GM12865 (cell line): ENCODE measurements around the gene DHX57.

Experiments used
- DNase-seq: peaks from one replicate; pipeline ENCODE4 v3.0.0; 2010; ENCODE audit warnings: low read depth
- H3K4me3 ChIP-seq: 2 replicates; pipeline ENCODE4 v1.5.1; 2011; ENCODE audit warnings: mild to moderate bottlenecking, low read depth, low read length, control low read depth
- CTCF ChIP-seq: IDR thresholded peaks from 2 replicates; pipeline ENCODE4 v1.5.1; 2011; ENCODE audit warnings: low read length, control low read depth, low read depth, inconsistent platforms; ENCODE audit not compliant: insufficient read depth; ENCODE audit errors: missing control alignments

Gene DHX57

DNA sequence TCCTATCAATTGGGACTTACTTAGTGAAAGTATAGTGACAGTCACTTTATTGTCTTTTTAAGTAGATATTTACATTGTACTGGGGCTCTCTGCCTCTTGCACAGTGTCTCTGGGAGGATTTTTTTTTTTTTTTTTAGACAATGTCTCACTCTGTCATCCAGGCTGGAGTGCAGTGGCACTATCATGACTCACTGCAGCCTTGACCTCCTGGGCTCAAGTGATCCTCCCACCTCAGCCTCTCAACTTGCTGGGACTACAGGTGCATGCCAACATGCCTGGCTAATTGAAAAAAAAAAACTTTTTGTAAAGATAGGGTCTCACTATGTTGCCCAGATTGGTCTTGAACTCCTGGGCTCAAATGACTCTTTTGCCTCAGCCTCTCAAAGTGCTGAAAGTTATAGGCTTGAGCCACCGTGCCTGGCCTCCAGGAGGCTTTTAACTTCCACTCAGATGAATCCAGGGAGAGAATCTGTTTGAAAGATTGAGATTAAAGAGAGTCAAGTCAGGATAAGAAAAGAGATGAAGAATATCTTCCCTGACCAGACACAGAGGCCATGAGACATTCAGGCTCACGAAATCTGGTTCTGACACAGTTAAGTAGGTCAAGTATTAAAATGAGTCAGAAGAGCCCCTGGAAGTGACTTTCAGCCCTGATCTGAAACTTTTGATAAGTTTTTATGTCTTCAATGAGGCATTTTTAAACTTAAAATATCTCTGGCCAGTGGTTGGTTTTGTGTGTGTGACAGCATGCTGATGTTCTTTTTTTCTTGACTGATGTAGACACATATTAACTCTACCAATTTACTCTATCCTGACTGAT lies 32.2 kb upstream of the DHX57 start:
- H3K4me3 ChIP-seq = no peak overlapping the region
- peak; percentile 89 for DNase-seq
- no peak for TF ChIP-seq CTCF

DNA sequence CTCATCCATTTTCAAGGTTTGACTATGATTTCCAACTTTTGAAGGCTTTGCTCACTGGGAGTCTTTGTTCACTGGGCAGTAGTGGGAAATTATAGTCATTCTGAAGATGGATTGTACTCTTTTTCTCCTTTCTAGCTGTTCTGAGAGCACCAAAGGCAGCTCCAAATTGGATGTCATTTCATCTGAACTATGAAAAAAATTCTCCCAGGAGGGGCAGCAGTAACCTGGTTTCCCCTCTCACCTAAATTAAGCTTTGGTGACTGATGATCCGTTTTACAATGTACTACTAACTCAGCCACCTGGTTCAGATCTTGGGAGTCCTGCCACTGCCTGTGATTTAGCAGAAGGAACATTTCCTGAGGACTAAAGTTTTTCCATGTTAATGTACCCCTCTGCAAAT lies 31.5 kb upstream of the DHX57 start:
- TF ChIP-seq CTCF = no peak
- DNase-seq = no peak
- no peak overlapping the region for H3K4me3 ChIP-seq

DNA sequence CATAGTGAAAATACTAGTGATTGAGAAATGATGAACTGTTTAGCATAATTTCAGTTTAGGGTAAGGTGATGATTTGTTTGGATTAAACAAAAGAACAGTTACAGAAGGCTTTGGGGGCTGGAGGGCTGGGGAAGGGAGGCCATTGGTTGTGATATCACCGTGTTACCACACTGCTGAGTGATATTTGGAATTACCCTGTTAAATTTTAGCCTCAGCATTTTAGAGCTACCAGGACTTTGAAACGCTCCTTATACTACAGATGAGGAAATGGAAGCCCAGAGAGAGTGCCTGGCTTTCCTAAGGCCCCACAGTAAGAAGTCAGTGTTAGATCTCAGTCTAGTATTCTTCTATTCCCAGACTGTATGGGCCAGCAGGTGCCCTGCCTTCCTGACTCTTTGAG lies 29.5 kb upstream of the DHX57 start:
- TF ChIP-seq CTCF = no peak
- H3K4me3 ChIP-seq = no peak overlapping the region
- no peak for DNase-seq

DNA sequence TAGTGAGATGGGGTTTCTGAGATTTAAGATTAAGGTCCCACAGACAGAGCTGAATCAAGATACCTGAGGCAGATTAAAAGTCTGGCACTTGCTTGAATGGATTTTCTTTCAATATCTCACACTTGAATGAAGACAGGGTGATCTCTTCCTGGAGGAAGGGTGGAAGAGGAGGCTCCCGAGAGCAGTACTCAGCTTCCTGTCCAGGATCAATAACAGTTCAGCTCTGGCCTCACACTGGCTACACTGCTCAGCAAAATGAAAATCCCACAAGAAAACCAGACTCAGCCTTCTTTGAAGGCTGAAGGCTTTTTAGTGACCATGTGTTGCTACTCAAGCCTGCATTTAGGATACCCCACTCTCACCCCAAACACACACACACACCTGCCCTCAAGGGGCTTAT lies 25.0 kb upstream of the DHX57 start:
- no peak for TF ChIP-seq CTCF
- no peak overlapping the region for H3K4me3 ChIP-seq
- no peak for DNase-seq

DNA sequence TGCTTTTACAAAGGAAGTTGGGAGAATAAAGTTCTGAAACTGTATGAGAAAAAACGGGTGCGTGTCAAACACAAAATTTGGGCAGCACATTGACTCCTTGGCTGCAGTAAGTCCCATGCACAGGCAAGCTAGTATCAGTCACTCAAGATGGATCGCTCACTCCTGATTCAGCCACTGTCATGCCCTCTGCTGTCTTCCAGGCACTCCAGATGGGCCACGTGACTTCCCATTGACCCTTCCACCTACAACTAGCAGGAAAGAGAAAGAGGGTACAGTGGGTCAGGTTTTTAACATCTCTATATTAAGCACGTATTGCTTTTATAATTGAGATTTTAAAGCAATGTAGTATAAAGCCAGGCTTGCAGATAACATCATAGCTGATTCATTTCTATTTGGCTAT lies 22.5 kb upstream of the DHX57 start:
- H3K4me3 ChIP-seq = no peak overlapping the region
- TF ChIP-seq CTCF = no peak
- DNase-seq = no peak

DNA sequence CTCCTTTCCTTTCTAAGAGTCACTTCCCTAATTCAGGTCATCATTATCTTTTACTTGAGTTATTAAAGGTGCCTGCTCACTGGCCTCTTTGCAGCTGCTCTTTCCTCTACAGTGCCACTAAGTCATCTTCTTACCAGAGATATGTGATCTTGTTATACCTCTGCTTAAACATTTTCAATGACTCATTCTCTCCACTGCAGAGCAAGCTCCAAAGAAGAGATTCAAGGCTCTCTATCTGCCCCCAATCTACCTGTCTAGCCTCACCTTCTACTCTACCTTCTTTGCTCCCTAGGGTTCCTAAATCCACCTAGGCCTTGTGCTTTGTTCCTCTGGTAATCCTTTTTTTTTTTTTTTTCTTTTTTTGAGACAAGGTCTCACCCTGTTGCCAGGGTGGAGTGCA lies 17.1 kb upstream of the DHX57 start:
- TF ChIP-seq CTCF = no peak
- no peak for DNase-seq
- no peak overlapping the region for H3K4me3 ChIP-seq

- DNase-seq = no peak
- no peak for TF ChIP-seq CTCF
- H3K4me3 ChIP-seq = no peak within 1 kb of the TSS
Observed at GRCh38 chr2:38889575-38889974, 13.8 kb upstream of the DHX57 start, which contains the start of gene ARHGEF33. Gene ARHGEF33 (plus strand): TSS chr2:38889875. CDS start chr2:38919448, 29,573 bp downstream.
